ENCODE measurements around the gene ZAP70. TPM values are rescaled to one million over a fixed set of nuclear protein-coding genes. Genes with fewer than 3 reads are reported as not detected.

The ZAP70 gene
- total RNA-seq, 1 donor from 2014 or later = 3.8 TPM

DNA sequence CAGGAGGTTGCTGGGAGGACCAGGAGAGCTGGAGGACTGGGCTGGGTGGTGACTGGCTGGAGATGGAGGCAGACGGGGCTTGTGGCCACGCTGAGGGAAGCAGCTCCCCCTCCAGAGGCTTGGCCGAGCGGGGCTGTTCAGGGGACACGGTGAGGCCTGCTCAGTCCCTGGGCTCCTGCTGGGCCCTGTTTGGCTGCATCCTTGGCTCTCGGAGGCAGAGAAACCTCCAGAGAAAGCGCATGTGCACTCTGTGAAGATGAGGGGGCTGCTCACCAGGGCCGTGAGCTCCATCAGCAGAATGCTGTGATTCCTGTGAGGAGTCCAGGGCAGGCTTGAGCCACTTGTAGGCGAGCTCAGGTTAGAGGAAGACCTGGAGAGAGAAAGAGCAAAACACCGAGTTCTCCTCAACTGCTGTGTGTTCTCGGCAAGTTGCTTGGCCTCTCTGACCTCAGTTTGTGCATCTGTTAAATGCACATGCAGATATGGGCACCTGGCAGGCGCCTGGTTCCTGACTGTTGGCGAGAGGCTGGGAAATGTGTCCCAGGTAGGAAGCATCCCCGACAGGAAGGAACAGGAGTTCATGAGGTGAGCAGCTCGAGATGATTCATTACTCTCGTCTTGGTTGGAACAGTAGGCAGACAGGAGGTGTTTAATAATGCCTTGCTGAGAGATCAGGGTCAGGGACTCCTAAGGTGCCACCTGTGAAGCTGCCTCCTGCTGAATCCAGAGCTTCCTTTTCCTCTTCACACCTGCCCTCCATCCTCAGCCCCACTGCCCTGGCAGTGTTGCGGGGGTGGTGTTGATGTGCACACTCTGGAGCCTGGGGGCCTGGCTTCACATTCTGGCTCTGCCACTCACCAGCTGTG, 941 bp downstream of the ZAP70 start:
- Mint-ChIP-seq H3K4me1 (ENCODE audit: low read depth) (peaks cover 38% of the 10 kb centered on the region), H3K27me3 (no peaks in the 10 kb centered on the region), H3K27ac (peak overlapping the region; percentile 80), H3K4me3 (ENCODE audit: low read depth) (no peak overlapping the region), H3K9me3 (ENCODE audit: low read depth) (no peaks in the 10 kb centered on the region), H3K36me3 (ENCODE audit: insufficient read depth) (peaks cover 2% of the 10 kb centered on the region)
- DNase-seq (ENCODE audit: low spot score, unreplicated experiment) = no peak
- no peak for TF ChIP-seq CTCF (IDR thresholded peaks at IDR 0.05; ENCODE audit: unreplicated experiment)

DNA sequence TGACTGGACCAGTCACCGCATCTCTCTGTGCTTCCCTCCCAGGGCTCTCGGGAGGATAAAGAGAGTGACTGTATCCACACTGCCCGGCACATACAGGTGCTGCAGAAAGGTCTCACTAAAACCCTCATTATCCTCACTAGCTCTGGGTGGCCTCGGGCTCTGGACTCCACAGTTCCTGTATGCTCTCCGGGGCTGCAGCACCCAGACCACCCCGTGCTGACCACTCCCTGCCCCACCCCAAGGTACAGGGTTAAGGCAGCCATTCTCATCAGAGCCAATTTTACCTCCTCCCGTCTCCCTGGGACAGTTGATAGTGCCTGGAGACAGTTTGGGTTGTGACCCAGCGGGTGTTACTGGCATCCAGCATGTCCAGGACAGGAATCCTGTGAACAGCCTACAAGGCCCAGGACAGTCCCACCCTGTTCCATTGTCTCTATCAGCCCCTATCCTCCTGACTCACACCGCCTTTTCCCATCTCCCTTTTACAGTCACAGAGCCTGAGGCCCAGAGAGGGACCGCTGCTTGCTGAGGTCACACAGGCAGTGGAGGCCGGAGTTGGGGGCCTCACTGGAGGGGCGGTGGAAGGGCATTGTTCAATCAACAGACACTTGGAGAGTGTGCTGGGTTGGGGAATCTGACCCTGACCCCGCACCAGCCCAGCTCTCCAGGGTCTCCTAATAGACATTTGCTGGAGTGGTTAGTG, 1.7 kb downstream of the ZAP70 start:
- Mint-ChIP-seq H3K27ac (no peak overlapping the region), H3K9me3 (ENCODE audit: low read depth) (no peaks in the 10 kb centered on the region), H3K27me3 (no peaks in the 10 kb centered on the region), H3K36me3 (ENCODE audit: insufficient read depth) (no peaks in the 10 kb centered on the region), H3K4me3 (ENCODE audit: low read depth) (no peak overlapping the region), H3K4me1 (ENCODE audit: low read depth) (peaks cover 35% of the 10 kb centered on the region)
- TF ChIP-seq CTCF (IDR thresholded peaks at IDR 0.05; ENCODE audit: unreplicated experiment) = no peak
- no peak for DNase-seq (ENCODE audit: low spot score, unreplicated experiment)

- no peaks in the 10 kb centered on the region for H3K27me3 Mint-ChIP-seq
- no peak for DNase-seq (ENCODE audit: low spot score, unreplicated experiment)
- peaks cover 31% of the 10 kb centered on the region for H3K4me1 Mint-ChIP-seq (ENCODE audit: low read depth)
- no peaks in the 10 kb centered on the region for H3K9me3 Mint-ChIP-seq (ENCODE audit: low read depth)
- TF ChIP-seq CTCF (IDR thresholded peaks at IDR 0.05; ENCODE audit: unreplicated experiment) = no peak
- H3K36me3 Mint-ChIP-seq (ENCODE audit: insufficient read depth) = no peaks in the 10 kb centered on the region
- H3K27ac Mint-ChIP-seq = peak overlapping the region; percentile 22
- no peak overlapping the region for H3K4me3 Mint-ChIP-seq (ENCODE audit: low read depth)
Observed at GRCh38 chr2:97715951-97716694, 2.7 kb downstream of the ZAP70 start.

- no peaks in the 10 kb centered on the region for H3K36me3 Mint-ChIP-seq (ENCODE audit: insufficient read depth)
- TF ChIP-seq CTCF (IDR thresholded peaks at IDR 0.05; ENCODE audit: unreplicated experiment) = no peak
- H3K27ac Mint-ChIP-seq = peak overlapping the region; percentile 22
- H3K4me1 Mint-ChIP-seq (ENCODE audit: low read depth) = peaks cover 24% of the 10 kb centered on the region
- no peaks in the 10 kb centered on the region for H3K27me3 Mint-ChIP-seq
- no peaks in the 10 kb centered on the region for H3K9me3 Mint-ChIP-seq (ENCODE audit: low read depth)
- DNase-seq (ENCODE audit: low spot score, unreplicated experiment) = no peak
- no peak overlapping the region for H3K4me3 Mint-ChIP-seq (ENCODE audit: low read depth)
Observed at GRCh38 chr2:97716695-97717612, 3.6 kb downstream of the ZAP70 start.

All from progenitor cell of endocrine pancreas (in vitro differentiated cells).